Common myeloid progenitor, CD34-positive (primary cell): ENCODE measurements around the gene PTPA.

Experiments
- CTCF ChIA-PET: fragments of 350-600 bp; sonication (Branson Sonifier 250); formaldehyde crosslinking; loops from one replicate; lab custom pipeline; 2021; ENCODE audit warnings: antibody characterized with exemption; lab: Charles Lee
- POLR2A ChIA-PET: fragments of 350-600 bp; sonication (Branson Sonifier 250); formaldehyde crosslinking; loops from one replicate; lab custom pipeline; 2021; ENCODE audit warnings: antibody characterized with exemption; lab: Charles Lee
- DNase-seq, 3 donors: peaks; one replicate each; pipeline versions ENCODE4 v3.0.0 to v3.0.0-alpha.2; 2013
- H3K27ac ChIP-seq, 2 experiments: 1 replicate in 1 of 2; 2 replicates in 1 of 2; pipeline ENCODE4 v1.7.0; 2013; ENCODE audit warnings: inconsistent platforms in 2 of 2, low read length in 2 of 2, mild to moderate bottlenecking in 2 of 2, low read depth in 1 of 2, moderate library complexity in 1 of 2; ENCODE audit not compliant: severe bottlenecking in 2 of 2, insufficient read depth in 1 of 2, poor library complexity in 1 of 2
- H3K27me3 ChIP-seq, 5 experiments: replicated peaks in 2 of 5; 1 replicate in 3 of 5; 2 replicates in 2 of 5; pipeline versions ENCODE4 v1.6.1 to v1.7.0; 2013; ENCODE audit warnings: low read length in 4 of 5, mild to moderate bottlenecking in 2 of 5, moderate library complexity in 2 of 5, inconsistent platforms in 1 of 5; ENCODE audit not compliant: insufficient read depth in 5 of 5, control insufficient read depth in 4 of 5
- H3K36me3 ChIP-seq, 4 experiments: 1 replicate in 2 of 4; 2 replicates in 2 of 4; pipeline versions ENCODE4 v1.6.1 to v1.7.0; 2013; ENCODE audit warnings: low read length in 3 of 4, control low read depth in 1 of 4, mild to moderate bottlenecking in 1 of 4; ENCODE audit not compliant: control insufficient read depth in 4 of 4, insufficient read depth in 4 of 4
- H3K4me1 ChIP-seq, 4 experiments: 1 replicate in 3 of 4; 2 replicates in 1 of 4; pipeline versions ENCODE4 v1.6.1 to v1.7.1; 2013; ENCODE audit warnings: low read length in 3 of 4, mild to moderate bottlenecking in 3 of 4, control low read depth in 1 of 4, inconsistent platforms in 1 of 4, moderate library complexity in 1 of 4; ENCODE audit not compliant: control insufficient read depth in 4 of 4, insufficient read depth in 4 of 4; ENCODE audit errors: control extremely low read depth in 1 of 4
- H3K4me3 ChIP-seq, 7 experiments: 1 replicate in 4 of 7; 2 replicates in 3 of 7; pipeline versions ENCODE4 v1.5.1 to v1.7.0; 2013; ENCODE audit warnings: mild to moderate bottlenecking in 7 of 7, low read length in 6 of 7, moderate library complexity in 6 of 7, inconsistent platforms in 2 of 7, low read depth in 2 of 7, control low read depth in 1 of 7; ENCODE audit not compliant: insufficient read depth in 4 of 7, control insufficient read depth in 1 of 7; ENCODE audit errors: extremely low read depth in 1 of 7
- H3K9me3 ChIP-seq, 5 experiments: 1 replicate in 4 of 5; 2 replicates in 1 of 5; pipeline versions ENCODE4 v1.6.1 to v1.7.1; 2013; ENCODE audit warnings: low read length in 4 of 5, mild to moderate bottlenecking in 2 of 5, inconsistent platforms in 1 of 5, low read depth in 1 of 5, moderate library complexity in 1 of 5; ENCODE audit not compliant: control insufficient read depth in 4 of 5, insufficient read depth in 2 of 5; ENCODE audit errors: control extremely low read depth in 1 of 5
- WGBS: methylation state at CpG from one replicate; pipeline ENCODE4 v1.1.5; 2013; ENCODE audit not compliant: insufficient coverage; 5-methylcytosine and 5-hydroxymethylcytosine counted together

Gene PTPA

DNA sequence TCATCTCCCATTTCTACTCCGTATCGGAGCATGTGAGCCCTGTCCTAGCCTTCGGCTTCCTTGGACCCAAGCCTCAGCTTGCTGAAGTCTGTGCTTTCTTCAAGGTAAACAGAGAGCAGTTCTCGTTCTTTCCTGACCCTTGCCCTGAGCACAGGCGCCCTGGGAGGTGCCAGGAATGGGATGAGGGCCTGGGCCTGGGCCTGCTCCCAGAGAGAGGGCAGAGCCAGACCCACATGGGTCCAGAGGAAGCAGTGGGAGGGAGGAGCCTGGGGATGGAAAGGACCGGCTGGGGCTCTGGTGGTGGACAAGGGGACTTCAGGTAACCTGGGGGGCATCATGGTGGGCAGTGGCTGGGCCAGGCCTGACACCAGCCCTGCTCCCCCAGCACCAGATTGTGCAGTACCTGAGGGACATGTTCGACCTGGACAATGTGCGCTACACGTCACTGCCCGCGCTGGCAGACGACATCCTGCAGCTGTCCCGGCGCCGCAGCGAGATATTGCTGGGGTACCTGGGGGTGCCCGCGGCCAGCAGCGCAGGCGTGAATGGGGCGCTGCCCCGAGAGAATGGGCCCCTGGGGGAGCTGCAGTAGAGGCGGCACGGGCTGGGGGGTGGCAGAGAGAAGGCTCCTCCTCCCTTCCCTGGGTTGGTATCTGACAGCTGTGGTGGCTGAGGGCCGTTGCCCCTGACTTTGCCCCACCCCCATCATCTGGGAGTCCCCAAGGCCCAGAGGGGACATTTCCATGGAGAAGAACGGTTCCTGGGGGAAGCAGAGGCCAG is 41.2 kb upstream of the PTPA start:
- peaks cover 2 to 54% (median 46%) of the 10 kb centered on the region in 4 experiments for H3K4me1 ChIP-seq
- H3K27ac ChIP-seq, result peak overlapping the region; percentile 12 to 82
- DNase-seq, result peak in 2 of 3 donors; percentile 9 to 18
- ChIA-PET CTCF (interaction anchor here (1.2 to 1.4 kb wide), 2 partner anchors 11 to 32 kb away, joined by 3 to 8 read pairs; partner anchors contain the start of gene DOLPP1), POLR2A (interaction anchor here (0.6 to 1.1 kb wide), 3 partner anchors 10 to 28 kb away, joined by 3 to 9 read pairs (median 3); partner anchors contain the start of gene DOLPP1)
- H3K9me3 ChIP-seq, result no peaks in the 10 kb centered on the region
- WGBS, result 84% methylated on average over 11 of the region's 26 CpGs
- H3K27me3 ChIP-seq, result no peaks in the 10 kb centered on the region
- H3K36me3 ChIP-seq, result peaks cover 6 to 49% (median 22%) of the 10 kb centered on the region in 4 experiments
- H3K4me3 ChIP-seq, result peak overlapping the region in 5 of 7 experiments; percentile 11 to 54 (median 22)

DNA sequence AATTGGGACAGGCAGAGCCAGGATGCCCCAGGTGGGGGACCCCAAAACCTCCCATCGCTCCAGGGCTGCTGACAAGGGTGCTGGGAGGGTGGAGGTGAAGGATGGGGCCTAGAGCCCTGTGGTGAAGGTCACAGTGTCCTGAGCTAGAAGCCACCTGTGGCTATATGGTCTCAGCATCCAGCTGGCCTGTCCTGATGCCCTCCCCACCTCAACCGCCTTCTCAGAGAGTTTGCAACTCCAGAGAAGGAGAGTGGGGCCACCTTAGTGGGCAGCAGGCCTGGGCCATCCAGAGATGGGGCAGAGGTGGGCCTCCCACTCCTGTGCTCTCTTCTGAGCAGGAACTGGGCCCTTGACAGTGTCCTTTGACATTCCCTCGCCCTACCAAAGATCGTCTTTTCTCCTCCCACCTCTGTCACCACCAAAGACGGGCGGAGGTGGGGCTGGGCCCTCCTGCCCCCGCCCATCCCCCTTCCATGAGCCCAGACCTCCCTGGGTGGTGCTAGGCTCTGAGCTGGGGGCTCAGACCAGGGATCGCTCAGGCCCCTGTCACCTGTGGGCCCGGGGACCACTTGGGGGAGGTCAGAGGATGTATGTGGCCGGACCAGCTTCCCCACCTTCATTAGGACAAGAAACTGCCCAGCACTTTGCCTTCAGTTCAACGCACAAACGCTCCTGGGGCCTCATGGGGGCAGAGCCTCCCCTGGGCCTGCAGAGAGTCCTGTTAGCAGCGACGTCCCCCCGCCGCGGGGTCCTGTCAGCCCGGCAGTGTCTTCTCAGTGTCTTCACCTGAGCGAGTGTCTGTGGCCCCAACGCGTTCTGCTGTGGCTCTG is 40.3 kb upstream of the PTPA start:
- ChIA-PET POLR2A (interaction anchor here (0.6 kb wide), 1 partner anchor 9 kb away, joined by 3 read pairs; the partner anchor contains the start of gene DOLPP1), CTCF (no interaction called here)
- H3K4me3 ChIP-seq, result peak overlapping the region in 5 of 7 experiments; percentile 10 to 54 (median 22)
- no peak for DNase-seq
- no peaks in the 10 kb centered on the region for H3K9me3 ChIP-seq
- peaks cover 2 to 54% (median 46%) of the 10 kb centered on the region in 4 experiments for H3K4me1 ChIP-seq
- H3K27ac ChIP-seq, result peak overlapping the region; percentile 15 to 82
- peaks cover 5 to 42% (median 17%) of the 10 kb centered on the region in 4 experiments for H3K36me3 ChIP-seq
- no peaks in the 10 kb centered on the region for H3K27me3 ChIP-seq
- WGBS, result 81% methylated on average over 18 of the region's 21 CpGs

GRCh38 chr9:129071526-129072126 is 39.6 kb upstream of the PTPA start:
- CTCF ChIA-PET, result no interaction called here
- Histone ChIP-seq H3K27ac (peak overlapping the region in 1 of 2 experiments; percentile 82), H3K9me3 (no peaks in the 10 kb centered on the region), H3K4me1 (peaks cover 2 to 54% (median 46%) of the 10 kb centered on the region in 4 experiments), H3K36me3 (peaks cover 4 to 39% (median 15%) of the 10 kb centered on the region in 4 experiments), H3K27me3 (no peaks in the 10 kb centered on the region), H3K4me3 (peak overlapping the region in 1 of 7 experiments; percentile 37)
- POLR2A ChIA-PET, result no interaction called here
- WGBS, result 46% methylated on average over 9 of the region's 10 CpGs
- peak in 2 of 3 donors; percentile 52 to 62 for DNase-seq

DNA sequence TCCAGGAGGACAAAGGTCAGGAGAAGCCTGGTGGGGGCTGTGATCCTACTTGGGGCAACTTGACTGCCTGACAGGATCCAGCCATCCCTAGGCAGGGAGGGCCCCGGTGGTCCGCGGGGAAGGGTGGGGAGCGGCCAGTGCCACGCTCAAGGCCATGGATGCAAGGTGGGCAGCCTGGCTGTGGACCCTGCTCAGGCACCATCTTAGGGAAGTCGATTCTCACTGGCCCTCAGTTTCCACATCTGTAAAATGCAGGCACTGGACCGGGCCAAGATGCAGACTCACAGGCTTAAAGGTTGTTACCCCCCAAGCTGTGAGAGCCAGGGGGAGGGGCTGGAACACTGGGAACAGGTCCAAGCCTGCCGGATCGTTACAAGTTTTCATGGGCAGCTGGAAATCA is 39.0 kb upstream of the PTPA start:
- no peaks in the 10 kb centered on the region for H3K9me3 ChIP-seq
- H3K4me3 ChIP-seq, result peak overlapping the region in 2 of 7 experiments; percentile 24 to 37
- no peaks in the 10 kb centered on the region for H3K27me3 ChIP-seq
- ChIA-PET POLR2A (no interaction called here), CTCF (no interaction called here)
- 93% methylated on average over 7 of the region's 9 CpGs for WGBS
- peaks cover 2 to 54% (median 46%) of the 10 kb centered on the region in 4 experiments for H3K4me1 ChIP-seq
- H3K27ac ChIP-seq, result no peak overlapping the region
- H3K36me3 ChIP-seq, result peaks cover 3 to 38% (median 13%) of the 10 kb centered on the region in 4 experiments
- no peak for DNase-seq

- H3K4me3 ChIP-seq, result no peak overlapping the region
- peaks cover 0 to 25% (median 3%) of the 10 kb centered on the region in 4 experiments for H3K36me3 ChIP-seq
- no peaks in the 10 kb centered on the region for H3K9me3 ChIP-seq
- H3K4me1 ChIP-seq, result peaks cover 2 to 42% (median 38%) of the 10 kb centered on the region in 4 experiments
- H3K27me3 ChIP-seq, result no peaks in the 10 kb centered on the region
- no peak for DNase-seq
- ChIA-PET CTCF (interaction anchor here (1.1 to 1.4 kb wide), 2 partner anchors 10 to 28 kb away, joined by 4 to 5 read pairs; no protein-coding TSS in a partner anchor), POLR2A (no interaction called here)
- WGBS, result 92% methylated on average over 5 of the region's 8 CpGs
- H3K27ac ChIP-seq, result no peak overlapping the region
Measured at GRCh38 chr9:129073404-129073803, 37.8 kb upstream of the PTPA start.

GRCh38 chr9:129074106-129074505 is 37.1 kb upstream of the PTPA start:
- CTCF ChIA-PET, result interaction anchor here (0.6 to 1.4 kb wide), 3 partner anchors 16 to 35 kb away, joined by 3 to 4 read pairs (median 3); no protein-coding TSS in a partner anchor
- Histone ChIP-seq H3K27me3 (no peaks in the 10 kb centered on the region), H3K9me3 (no peaks in the 10 kb centered on the region), H3K4me1 (peaks cover 0 to 35% (median 32%) of the 10 kb centered on the region in 4 experiments), H3K36me3 (peaks cover 0 to 19% (median 2%) of the 10 kb centered on the region in 4 experiments), H3K4me3 (no peak overlapping the region), H3K27ac (no peak overlapping the region)
- POLR2A ChIA-PET, result no interaction called here
- whole genome bisulfite sequencing, result no CpG with 5 or more reads among the region's 3 CpGs
- no peak for DNase-seq
